GM12864 (cell line): ENCODE results near the gene CD300LB.

Experiments used
- DNase-seq: peaks from one replicate; pipeline ENCODE4 v3.0.0-alpha.2; 2011; ENCODE audit warnings: low read depth
- H3K4me3 ChIP-seq: 2 replicates; pipeline ENCODE4 v1.5.1; 2011; ENCODE audit warnings: mild to moderate bottlenecking, low read depth, low read length, control low read depth
- CTCF ChIP-seq: IDR thresholded peaks from 2 replicates; pipeline ENCODE4 v1.5.1; 2011; ENCODE audit warnings: low read depth, mild to moderate bottlenecking, moderate library complexity, low read length, control low read depth, inconsistent platforms; ENCODE audit errors: missing control alignments

Gene CD300LB

GRCh38 chr17:74473294-74473693 lies 58.0 kb downstream of the CD300LB start:
- no peak overlapping the region for H3K4me3 ChIP-seq
- no peak for DNase-seq
- no peak for TF ChIP-seq CTCF

- no peak for DNase-seq
- TF ChIP-seq CTCF: no peak
- H3K4me3 ChIP-seq: no peak overlapping the region
Observed at GRCh38 chr17:74472890-74473289, 58.4 kb downstream of the CD300LB start.

GRCh38 chr17:74471341-74471740 lies 59.9 kb downstream of the CD300LB start:
- DNase-seq: no peak
- no peak overlapping the region for H3K4me3 ChIP-seq
- TF ChIP-seq CTCF: no peak
